ENCODE results near the gene CD86. TPM values are rescaled to one million over a fixed set of nuclear protein-coding genes. Genes with fewer than 3 reads are reported as not detected.

The CD86 gene
- total RNA-seq, 2 donors from 2014 or later: 5.0 to 9.7 TPM

DNA sequence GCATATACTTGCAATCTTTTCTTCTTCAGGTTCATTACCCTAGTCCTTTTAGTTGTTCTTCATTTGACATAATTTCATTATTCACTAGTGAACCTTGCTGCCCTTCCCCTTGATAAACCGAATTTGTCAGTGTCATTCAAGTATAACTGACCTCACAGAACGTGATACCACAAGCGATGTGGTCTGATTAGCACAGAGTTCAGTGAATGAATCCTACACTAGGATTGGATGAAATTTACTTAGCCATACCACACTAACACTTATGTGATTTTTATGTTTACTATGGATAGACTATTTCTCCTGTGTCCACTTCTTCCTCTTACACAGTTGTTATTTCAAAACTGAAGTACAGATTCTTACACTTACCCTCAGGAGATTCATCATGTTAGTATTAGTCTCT, 27.2 kb downstream of the CD86 start:
- intact Hi-C loops (cut with DNase I): no loop called here
- DNase-seq (ENCODE audit: low spot score): no peak

DNA sequence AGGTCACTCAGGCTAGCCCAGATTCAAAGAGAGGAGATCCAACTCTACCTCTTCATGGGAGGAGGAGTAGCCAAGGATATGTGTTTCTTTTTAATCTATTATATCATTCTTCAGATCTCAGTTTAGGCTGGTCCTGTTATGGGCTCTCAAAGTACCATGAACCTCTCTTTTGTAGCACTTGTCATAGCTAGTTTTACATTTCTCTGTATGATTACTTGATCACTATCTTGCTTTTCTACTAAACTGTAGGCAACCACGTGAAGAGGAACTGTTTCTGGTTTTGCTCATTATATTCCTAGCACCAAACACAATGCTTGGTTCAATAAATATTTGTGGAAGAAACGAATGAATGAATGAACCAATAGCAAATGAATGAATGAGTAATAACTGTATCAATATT, 29.6 kb downstream of the CD86 start:
- DNase-seq (ENCODE audit: low spot score): no peak
- intact Hi-C loops (cut with DNase I): no loop called here

DNA sequence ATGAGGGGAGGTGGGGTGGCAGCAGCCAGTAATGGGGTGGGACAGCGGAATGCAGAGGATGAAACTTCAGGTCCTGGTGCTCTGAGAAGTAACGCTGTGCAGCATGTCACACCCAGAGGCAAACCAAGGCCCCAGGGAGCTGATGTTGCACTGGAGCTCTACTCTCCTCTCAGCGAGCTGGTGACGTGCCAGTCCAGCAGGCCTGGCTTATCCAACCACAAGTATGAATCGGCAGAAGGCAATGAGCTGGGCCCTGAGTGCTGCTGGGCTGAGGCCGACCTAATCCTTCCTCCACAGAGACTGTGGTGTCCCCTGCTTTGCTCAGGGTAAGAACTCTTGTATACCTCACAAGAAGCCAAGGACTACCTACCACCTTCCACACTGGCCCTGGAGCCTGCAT, 30.5 kb downstream of the CD86 start:
- no peak for DNase-seq (ENCODE audit: low spot score)
- intact Hi-C loops (cut with DNase I): no loop called here

DNA sequence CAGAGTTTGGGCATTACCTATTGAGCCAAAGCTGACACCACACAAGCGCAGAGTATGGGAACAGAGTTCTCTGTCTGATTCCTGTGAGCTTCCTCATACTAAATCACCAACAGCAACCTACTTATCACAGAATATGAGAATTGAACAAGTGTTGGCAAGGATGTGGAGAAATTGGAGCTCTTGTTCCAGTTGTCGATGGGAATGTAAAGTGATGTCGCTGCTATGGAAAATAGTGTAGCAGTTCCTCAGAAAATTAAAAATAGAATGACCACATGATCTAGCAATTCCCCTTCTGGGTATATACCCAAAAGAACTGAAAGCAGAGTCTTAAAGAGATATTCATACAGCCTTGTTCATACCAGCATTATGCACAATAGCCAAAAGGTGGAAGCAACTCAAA, 33.4 kb downstream of the CD86 start:
- intact Hi-C loops (cut with DNase I): no loop called here
- no peak for DNase-seq (ENCODE audit: low spot score)

DNA sequence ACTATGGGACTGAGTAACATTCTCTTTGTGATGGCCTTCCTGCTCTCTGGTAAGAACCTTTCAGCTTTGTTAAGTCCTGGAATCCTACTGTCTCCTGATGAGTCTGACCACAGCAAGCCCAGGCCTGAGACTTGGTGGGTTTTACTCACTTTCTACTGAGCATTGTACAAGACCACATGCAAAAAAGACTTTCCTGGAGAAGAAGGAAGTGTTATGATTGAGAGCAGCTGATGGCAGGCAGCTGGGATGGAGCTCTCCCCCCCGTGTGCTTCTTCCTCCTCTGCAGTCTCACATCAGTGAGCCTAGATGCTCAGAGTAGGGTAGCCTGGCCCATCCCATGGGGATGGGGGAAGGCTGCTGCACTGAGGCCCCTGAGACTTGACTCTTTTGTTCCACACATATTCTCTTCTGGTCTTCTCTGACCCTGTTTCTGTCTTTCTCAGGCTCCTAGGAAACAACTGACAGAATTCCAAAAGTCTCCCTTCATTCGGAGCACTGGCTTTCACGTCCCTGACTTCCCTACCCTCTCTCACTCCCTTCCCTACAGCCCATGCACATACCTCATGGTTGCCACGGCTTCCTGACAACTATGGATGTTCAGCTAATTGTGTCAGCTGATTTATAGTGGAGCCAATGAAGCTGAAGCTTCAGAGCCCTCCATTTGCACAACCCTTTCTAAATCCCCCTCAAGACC, 36.6 kb downstream of the CD86 start:
- intact Hi-C loops (cut with DNase I): no loop called here
- DNase-seq (ENCODE audit: low spot score): no peak

DNA sequence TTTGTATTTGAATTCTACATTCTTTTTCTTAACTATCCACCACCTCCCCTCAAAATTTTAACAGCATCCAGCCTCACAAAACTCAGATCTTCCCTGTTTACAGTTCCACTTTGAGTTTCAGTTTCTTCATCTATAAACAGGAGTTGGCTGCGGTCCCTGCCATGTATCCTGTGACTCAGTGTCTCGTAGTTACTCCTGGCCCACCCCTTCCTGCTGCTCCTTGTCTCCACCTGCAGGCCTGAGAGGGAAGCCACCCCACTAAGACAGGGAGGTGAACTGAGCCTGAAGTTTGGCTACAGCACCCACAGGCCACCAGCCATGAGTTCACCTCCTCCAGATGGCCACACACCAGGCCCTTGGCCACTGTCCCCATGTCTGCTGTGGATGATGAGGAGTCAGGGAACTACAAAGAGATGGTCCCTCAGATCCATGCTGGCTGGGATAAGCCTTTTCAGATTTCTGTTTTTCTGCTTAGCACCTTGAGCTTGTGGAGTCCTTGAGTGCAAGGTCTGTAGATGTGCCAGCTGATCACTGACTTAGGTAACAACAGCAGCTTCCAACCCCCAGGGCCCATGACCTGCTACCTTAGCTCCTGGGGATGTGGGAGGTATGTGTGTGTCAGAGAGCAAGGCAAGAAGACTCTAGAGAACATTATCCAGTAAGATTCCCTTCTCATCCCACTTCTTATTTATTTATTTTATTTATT, 37.5 kb downstream of the CD86 start:
- intact Hi-C loops (cut with DNase I): no loop called here
- DNase-seq (ENCODE audit: low spot score): no peak

DNA sequence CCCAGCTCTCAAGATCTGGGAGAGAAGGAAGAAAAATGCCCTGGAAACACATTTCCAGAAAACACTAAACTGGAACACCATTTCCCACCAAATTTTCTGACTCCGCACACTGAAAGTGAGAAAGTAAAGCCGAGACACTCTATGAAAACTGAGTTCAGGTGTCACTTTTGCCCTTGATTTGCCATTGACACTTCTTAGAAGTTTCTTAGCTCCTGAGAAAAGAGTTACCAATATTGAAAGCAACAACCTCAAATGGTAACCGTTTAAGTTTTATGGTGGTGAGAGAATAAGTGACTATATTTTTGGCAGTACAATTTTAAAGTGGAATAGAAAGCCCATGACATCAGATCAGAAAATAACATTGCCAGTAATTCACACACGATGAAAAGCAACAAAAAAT, 39.0 kb downstream of the CD86 start:
- intact Hi-C loops (cut with DNase I): no loop called here
- DNase-seq (ENCODE audit: low spot score): no peak

DNA sequence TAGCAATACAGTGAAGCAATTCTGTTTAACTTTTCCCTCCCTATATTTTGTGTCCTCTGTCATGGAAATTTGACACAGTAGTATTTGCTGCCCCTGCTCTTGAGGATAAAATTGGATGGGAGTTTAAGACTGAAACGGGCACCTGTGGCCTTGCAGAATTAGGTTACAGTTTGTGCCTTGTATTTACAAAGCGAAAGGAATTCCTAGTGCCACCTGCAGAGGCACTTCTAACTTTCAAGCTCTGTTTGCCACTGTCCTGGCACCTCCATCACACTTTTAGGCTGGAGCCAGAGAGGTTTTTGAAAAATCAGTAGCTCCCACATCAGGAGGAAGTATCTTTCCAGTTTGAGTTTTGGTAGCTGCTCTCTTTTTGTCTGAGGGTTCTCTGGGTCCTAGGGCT, 39.5 kb downstream of the CD86 start:
- no peak for DNase-seq (ENCODE audit: low spot score)
- intact Hi-C loops (cut with DNase I): no loop called here

DNA sequence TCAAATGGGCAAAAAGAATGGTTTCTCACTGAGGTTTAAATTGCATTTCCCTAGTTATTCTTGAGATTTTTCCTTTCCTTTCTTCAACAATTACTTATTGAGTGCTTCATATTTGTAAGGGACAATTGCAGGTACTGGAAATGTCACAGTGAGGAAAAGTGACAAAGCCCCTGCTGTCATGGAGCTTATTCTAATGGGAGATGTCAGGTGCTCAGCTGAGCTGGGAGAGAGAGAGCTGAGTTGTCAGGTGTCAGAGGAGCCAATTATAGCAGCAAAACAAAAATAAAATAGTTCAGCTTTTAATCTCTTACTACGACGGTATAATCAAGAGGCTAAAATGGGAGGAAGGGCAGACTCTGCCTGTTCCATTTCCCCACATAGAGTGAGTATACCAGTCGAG, 42.0 kb downstream of the CD86 start:
- intact Hi-C loops (cut with DNase I): no loop called here
- DNase-seq (ENCODE audit: low spot score): no peak

DNA sequence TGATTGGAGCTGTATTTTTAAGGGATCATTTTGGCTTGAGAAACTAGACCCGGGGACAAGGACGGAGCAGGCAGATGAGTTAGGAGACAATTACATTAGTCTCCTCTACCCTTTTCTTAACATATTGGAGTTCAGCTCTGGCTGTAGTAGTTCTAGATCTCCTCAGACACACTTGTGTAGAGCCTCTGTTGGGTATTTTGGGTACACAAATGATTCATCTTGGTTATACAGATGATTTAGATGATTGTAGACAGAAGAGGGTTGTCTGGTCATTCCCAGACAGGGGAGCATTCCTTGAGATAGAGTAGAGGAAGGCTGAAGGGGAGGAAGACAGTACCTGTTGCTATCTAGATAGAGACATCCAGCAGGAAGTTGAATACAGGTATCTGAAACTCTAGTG, 43.4 kb downstream of the CD86 start:
- DNase-seq (ENCODE audit: low spot score): no peak
- intact Hi-C loops (cut with DNase I): no loop called here

DNA sequence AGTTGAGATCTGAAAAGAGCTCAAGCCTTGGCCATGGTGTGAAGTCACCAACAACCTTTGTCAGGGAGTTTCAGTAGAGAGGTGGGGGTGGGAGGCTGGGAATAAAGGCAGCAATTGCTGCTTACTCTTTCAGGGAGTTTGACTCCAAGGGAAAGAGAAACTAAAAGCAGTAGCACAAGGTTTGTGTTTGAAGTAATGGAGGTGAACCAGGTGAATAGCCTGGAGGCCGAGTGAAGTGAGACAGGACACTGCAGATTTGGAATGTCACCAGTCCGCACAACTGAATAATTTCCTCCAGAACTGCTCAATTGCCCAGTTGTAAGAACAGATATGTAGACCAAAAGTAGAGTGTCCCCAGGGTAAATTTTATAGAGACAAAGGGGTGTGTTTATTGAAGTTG, 44.1 kb downstream of the CD86 start:
- intact Hi-C loops (cut with DNase I): no loop called here
- DNase-seq (ENCODE audit: low spot score): no peak

DNA sequence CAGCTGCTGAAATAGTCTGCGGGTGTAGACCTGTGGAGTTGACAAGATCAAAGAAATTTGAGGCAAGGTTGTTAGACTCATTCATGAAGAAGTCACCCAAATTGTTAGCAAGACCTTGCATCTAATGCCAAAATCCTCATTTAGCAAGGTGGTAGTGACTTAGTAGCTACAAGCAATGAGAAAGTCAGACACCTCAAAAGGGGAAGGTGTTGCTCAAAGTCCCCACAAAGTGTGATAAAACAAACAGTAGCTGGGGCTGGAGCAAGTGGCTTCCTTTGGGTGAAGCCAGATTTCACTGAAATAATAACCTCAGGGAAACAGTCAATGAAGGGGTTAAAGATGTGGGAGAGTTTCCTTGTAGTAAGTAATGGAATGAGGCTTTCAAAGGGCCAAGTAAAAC, 44.9 kb downstream of the CD86 start:
- no peak for DNase-seq (ENCODE audit: low spot score)
- intact Hi-C loops (cut with DNase I): no loop called here

DNA sequence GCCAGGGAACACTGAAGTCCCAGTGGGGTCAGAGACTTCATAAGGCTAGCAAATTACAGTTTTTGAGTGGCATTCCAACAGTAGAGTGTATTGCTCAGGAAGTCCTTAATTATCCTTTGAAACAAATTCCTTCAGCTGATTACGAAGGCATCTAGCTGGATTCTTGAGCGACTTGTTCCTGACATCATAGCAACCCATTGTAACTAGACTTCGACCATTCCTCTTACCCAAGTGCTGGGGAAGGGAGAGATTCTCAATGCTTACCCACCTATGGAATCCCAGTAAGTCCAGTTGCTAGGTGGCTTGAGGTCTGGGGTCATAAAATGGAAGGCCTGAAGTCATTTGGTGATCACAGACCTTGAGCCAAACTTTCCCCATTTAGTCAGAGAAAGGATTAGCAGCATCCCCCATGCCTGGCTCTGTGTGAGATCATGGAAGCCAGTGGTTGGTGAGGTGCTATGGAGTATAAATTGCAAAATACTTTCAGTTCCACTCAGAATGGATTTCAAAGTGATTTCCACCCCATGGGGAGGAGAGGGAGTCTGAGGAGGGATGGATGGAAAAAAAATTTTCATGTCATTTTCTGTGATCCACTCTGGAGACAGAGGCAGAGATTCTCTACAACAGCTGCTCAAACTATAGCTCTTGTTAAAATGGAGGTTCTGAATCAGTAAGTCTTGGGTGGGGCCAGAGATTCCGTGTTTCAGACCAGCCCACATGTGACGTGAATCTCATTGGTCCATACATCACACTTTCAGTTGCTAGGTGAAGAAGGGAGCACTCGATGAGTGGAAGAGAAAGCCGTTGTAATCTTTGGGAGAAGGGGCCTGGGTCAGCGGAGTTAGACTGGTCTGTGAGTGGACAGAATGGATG, 45.7 kb downstream of the CD86 start:
- no peak for DNase-seq (ENCODE audit: low spot score)
- intact Hi-C loops (cut with DNase I): no loop called here

DNA sequence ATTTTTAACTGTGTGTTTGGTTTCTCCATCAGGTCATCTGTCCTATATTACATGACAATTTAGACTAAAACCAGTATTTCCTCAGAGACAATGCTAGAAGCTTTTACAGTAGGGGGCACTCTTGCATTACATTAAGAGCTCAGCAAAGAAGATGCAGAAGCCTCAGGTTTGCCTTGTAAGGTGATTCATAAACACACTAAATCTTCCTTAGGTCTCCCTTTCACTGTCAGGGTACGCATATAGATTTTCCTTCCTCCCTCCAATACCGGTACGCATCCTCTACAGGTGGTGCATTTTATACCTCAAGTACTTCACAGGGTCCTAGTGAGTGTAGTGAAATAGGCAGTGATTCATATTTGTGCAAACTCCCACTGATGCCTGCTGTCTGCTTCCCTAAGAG, 46.5 kb downstream of the CD86 start:
- intact Hi-C loops (cut with DNase I): no loop called here
- DNase-seq (ENCODE audit: low spot score): no peak

DNA sequence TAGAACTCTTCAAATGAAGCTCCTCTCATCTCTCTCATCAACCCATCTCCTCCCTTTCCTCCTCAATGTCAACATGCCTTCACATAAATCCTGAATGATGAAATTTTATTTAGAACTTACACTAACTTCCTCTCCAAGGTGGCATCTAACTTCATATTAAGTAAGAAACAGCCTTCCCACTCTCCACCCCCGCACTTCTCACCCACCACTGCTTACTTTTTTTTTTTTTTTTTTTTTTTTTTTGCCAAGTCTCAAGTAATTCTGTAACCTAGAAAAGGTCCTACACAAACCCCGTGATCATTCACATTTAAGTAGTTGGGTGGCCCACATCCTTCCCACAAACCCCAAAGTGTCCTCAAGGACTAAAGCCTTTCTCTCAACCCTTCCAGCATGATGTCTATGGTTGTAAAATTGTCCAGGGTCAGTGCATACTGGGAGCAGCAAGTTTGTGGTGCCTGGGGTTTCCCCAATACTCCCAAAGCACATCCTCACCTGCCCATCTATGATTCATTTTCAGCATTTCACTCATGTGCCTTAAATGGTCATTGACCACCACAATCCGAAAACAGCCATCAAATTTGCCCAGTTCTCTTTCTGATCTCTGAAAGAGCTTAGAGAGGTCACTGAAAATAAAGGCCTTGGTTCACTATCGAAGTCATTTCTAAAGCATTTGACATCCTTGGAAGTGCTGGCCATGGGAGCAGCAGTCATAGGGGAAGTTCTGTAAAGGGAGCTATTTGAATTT, 47.2 kb downstream of the CD86 start:
- DNase-seq (ENCODE audit: low spot score): no peak
- intact Hi-C loops (cut with DNase I): no loop called here

DNA sequence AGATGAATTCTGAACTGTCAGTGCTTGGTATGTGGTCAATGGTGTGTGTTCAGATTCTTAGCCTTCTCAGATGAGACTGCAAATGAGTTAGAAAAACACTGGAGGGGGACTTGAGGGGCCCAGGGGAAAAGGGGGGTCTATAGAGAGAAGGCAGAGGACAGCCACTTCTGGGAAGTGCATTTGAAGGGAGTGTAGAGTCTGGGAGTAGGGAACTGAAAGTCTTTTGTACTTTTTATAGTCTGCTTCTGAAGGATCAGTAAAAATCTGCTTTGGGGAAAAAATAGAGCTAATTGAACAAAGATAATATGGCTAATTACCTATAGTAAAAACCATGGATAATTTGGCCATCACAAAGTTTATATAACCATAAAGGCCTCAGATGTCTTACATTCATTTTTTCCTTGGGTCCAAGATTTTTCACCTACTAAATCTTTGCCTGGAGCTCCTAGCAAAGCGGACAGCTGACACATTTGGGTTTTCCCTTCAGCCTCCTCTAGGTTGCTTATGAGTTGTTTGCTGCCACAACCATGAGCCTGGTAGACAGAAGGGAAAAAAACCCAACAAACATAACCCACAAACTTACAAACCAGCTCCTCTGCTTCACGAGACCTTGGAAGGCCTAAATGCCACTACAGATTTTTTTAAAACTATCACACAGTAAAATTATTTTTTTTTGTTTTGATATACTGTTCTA, 48.8 kb downstream of the CD86 start:
- no peak for DNase-seq (ENCODE audit: low spot score)
- intact Hi-C loops (cut with DNase I): no loop called here

DNA sequence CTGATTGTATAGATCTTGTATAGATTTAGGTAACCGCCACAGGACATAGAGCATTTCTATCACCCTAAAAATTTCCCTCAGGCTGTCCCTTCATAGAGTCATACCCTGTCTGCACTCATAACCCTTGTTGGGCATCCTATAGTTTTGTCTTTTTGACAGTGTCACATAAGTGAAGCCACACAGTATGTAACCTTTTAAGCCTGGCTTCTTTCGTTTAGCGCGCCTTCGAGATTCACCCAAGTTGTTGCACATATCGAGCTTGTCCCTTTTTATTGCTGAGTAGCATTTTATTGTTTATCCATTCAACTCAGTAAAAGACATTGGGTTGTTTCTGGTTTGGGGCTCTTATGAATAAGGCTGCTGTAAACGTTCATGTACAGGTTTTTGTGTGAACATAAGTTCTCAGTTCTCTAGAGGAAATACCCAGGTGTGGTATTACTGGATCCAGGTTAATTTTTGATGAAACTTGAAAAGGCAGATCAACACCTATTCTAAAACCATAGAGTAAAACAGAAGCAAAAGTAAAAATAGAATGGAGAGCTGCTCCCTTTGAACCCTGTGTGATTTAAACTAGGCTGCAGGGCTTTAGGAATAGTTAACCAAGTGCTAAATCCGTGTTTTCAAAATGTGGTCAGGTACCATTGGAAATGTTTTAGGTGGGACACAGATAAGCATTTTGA, 49.5 kb downstream of the CD86 start:
- DNase-seq (ENCODE audit: low spot score): no peak
- intact Hi-C loops (cut with DNase I): no loop called here

DNA sequence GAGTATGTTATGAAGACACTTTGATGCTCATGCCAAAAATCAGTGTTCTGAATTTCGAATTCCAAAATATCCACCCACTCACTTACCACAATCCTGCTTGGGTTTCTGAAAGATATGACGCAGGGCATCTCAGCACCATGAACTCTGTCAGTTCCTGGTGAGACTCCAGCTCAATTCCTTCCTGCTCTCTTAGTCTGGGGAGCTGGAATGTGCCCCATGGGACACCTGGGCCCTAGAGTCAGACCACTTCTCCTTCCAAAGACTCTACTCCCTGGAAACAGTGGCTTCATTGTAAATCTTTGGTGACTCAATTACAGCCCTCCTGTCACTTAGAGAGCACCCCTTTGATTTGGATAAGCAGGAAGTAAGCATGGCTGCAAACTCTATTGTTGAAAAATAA, 50.5 kb downstream of the CD86 start:
- intact Hi-C loops (cut with DNase I): no loop called here
- no peak for DNase-seq (ENCODE audit: low spot score)

DNA sequence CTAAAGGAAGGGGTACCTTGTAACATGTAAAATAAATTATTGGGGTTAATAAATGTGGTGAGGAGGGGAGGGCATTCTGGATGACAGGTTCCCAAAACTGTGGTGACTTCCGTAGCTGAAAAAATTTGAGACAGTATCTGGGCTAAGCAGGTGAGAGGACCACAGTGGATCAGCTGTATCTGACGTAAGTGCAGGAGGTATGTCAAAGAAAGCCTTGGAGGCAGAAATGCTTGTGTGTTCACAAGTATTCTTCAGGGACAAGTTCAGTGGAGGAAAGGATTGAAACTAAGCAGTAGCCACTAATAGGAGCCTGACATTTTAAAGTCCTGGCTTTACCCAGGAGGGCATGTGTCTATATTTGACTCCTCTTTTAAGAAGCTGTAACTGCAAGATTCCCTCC, 52.0 kb downstream of the CD86 start:
- no peak for DNase-seq (ENCODE audit: low spot score)
- intact Hi-C loops (cut with DNase I): no loop called here
